GM12878 (cell line): ENCODE results near the gene SLC25A11. TPM values are rescaled to one million over a fixed set of nuclear protein-coding genes. Genes with fewer than 3 reads are reported as not detected.

Experiments
- CREM ChIP-seq: IDR thresholded peaks from 2 replicates; pipeline ENCODE4 v1.6.1; 2014; ENCODE audit warnings: antibody characterized with exemption, low read depth
- FOXK2 ChIP-seq: fragments of 450-650 bp; IDR thresholded peaks from 2 replicates; pipeline ENCODE4 v1.6.1; 2017; ENCODE audit warnings: mild to moderate bottlenecking, moderate library complexity
- HDAC6 ChIP-seq: fragments of 200-600 bp; sonication (generic); IDR thresholded peaks from one replicate; pipeline ENCODE4 v1.8.0; 2017; ENCODE audit warnings: antibody characterized with exemption; ENCODE audit not compliant: unreplicated experiment
- MYC ChIP-seq: IDR thresholded peaks from 2 replicates; pipeline ENCODE4 v1.6.1; 2011; ENCODE audit warnings: mild to moderate bottlenecking, low read length, moderate library complexity, inconsistent platforms; ENCODE audit not compliant: insufficient read depth, insufficient replicate concordance, insufficient read length, severe bottlenecking
- NFYA ChIP-seq: IDR thresholded peaks from 2 replicates; pipeline ENCODE4 v1.6.1; 2011; ENCODE audit warnings: low read depth, mild to moderate bottlenecking, low read length, improper control_type of control experiment, borderline replicate concordance
- TCF12 ChIP-seq: IDR thresholded peaks from 2 replicates; pipeline ENCODE4 v1.6.1; 2011; ENCODE audit warnings: low read depth, mild to moderate bottlenecking, low read length
- WRNIP1 ChIP-seq: IDR thresholded peaks from 2 replicates; pipeline ENCODE4 v1.6.1; 2011; ENCODE audit warnings: low read depth, low read length, improper control_type of control experiment, borderline replicate concordance
- ZNF217 ChIP-seq: fragments of 450-650 bp; IDR thresholded peaks from 2 replicates; pipeline ENCODE4 v1.6.1; 2017; ENCODE audit warnings: antibody characterized with exemption, mild to moderate bottlenecking
- ZNF384 ChIP-seq: IDR thresholded peaks from 2 replicates; pipeline ENCODE4 v1.6.1; 2012; ENCODE audit warnings: low read depth, mild to moderate bottlenecking, low read length, improper control_type of control experiment, borderline replicate concordance
- polyA plus RNA-seq, 11 experiments: library from polyadenylated mRNA; depleted of rRNA in 4 of 11; unstranded in 6 of 11; stranded (reverse) in 5 of 11; fragments of >200 nt; fragmentation: Nextera tagmentation in 4 of 11; fragmentation: Illumina TruSeq in 1 of 11; extraction: Ambion mirVana in 4 of 11; extraction: Trizol in 1 of 11; gene quantifications; 1 replicate in 1 of 11; 2 replicates in 10 of 11; pipeline versions ENCODE4 v1.2.1 to v1.2.3, GENCODE V29; 2011 to 2016; ENCODE audit warnings: inconsistent platforms in 2 of 11, missing spikeins in 2 of 11, low read depth in 1 of 11
- total RNA-seq, 4 experiments: library from RNA; depleted of rRNA in 3 of 4; stranded (reverse); fragments of >200 nt in 3 of 4; fragmentation: Illumina TruSeq in 1 of 4; extraction: Trizol in 1 of 4; gene quantifications; 2 replicates each; pipeline versions ENCODE4 v1.2.1 to v1.2.3, GENCODE V29; 2013 to 2021
- TF ChIP-seq, protein P1 (sequence below): fragments of 450-650 bp; IDR thresholded peaks from 2 replicates; pipeline ENCODE4 v1.6.1; 2017; ENCODE audit warnings: mild to moderate bottlenecking, moderate library complexity
- TF ChIP-seq, protein P2 (sequence below): fragments of 150-350 bp; IDR thresholded peaks from 2 replicates; pipeline ENCODE4 v1.6.1; 2014; ENCODE audit warnings: mild to moderate bottlenecking, low read depth, low read length
- TF ChIP-seq, protein P3 (sequence below): IDR thresholded peaks from 2 replicates; pipeline ENCODE4 v1.6.1; 2012; ENCODE audit warnings: low read length, inconsistent platforms
- TF ChIP-seq, protein P4 (sequence below): fragments of 450-650 bp; formaldehyde crosslinking; IDR thresholded peaks from 2 replicates; pipeline ENCODE4 v1.4.0; 2020; ENCODE audit warnings: mild to moderate bottlenecking, moderate library complexity
- TF ChIP-seq, protein P5 (sequence below): IDR thresholded peaks from 2 replicates; pipeline ENCODE4 v1.6.1; 2012; ENCODE audit warnings: mild to moderate bottlenecking, low read depth, low read length

The SLC25A11 gene
- total and polyA plus RNA-seq, 10 of the 15 experiments (the other 5 are each of a cell fraction or from before 2014, with no cell fraction given): 5.8 to 142 (median 65.0) TPM

DNA sequence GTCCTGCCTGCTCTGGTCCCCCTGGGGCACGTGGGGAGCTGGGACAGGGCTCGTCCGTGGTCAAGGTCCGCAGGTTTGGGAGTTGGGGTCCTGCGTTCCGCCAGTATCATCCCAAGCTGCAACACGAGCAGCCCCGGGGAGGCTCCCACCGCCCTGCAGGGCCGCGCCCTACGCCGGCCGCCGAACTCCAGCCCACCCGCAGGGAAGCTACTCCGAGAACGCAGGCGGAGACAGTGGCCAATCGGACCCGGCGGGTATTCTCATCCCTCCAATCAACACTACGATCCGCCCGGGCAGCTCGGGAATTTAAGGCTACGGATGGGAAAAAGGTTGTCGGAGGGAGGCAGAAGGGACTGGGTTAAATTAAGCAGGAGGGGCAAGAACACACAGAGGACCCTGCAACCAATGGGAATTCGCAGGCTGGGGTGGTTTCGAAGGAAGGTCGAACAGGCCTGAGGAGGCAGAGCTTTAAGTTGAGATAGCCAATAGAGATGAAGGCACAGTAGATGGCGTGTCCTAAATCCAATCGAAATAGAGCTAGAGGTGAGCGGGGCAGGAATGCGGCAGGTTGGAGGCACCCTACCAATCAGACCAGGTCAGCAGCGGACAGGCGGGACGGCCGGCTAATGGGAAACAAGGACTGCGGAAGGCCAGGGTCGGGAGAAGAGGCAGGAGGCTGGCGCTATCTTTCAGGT is 27.1 kb upstream of the SLC25A11 start (continued):
- TF ChIP-seq, protein P1, sequence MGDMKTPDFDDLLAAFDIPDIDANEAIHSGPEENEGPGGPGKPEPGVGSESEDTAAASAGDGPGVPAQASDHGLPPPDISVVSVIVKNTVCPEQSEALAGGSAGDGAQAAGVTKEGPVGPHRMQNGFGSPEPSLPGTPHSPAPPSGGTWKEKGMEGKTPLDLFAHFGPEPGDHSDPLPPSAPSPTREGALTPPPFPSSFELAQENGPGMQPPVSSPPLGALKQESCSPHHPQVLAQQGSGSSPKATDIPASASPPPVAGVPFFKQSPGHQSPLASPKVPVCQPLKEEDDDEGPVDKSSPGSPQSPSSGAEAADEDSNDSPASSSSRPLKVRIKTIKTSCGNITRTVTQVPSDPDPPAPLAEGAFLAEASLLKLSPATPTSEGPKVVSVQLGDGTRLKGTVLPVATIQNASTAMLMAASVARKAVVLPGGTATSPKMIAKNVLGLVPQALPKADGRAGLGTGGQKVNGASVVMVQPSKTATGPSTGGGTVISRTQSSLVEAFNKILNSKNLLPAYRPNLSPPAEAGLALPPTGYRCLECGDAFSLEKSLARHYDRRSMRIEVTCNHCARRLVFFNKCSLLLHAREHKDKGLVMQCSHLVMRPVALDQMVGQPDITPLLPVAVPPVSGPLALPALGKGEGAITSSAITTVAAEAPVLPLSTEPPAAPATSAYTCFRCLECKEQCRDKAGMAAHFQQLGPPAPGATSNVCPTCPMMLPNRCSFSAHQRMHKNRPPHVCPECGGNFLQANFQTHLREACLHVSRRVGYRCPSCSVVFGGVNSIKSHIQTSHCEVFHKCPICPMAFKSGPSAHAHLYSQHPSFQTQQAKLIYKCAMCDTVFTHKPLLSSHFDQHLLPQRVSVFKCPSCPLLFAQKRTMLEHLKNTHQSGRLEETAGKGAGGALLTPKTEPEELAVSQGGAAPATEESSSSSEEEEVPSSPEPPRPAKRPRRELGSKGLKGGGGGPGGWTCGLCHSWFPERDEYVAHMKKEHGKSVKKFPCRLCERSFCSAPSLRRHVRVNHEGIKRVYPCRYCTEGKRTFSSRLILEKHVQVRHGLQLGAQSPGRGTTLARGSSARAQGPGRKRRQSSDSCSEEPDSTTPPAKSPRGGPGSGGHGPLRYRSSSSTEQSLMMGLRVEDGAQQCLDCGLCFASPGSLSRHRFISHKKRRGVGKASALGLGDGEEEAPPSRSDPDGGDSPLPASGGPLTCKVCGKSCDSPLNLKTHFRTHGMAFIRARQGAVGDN: peak; percentile 20
- TF ChIP-seq ZNF384 (no peak), FOXK2 (0 out of 2 replicates have a peak, but pooled peaks have one; percentile 46), NFYA (peak; percentile 97), TCF12 (no peak), CREM (0 out of 2 replicates have a peak, but pooled peaks have one; percentile 29), MYC (no peak), HDAC6 (no peak), WRNIP1 (no peak), ZNF217 (no peak)
- TF ChIP-seq, protein P2, sequence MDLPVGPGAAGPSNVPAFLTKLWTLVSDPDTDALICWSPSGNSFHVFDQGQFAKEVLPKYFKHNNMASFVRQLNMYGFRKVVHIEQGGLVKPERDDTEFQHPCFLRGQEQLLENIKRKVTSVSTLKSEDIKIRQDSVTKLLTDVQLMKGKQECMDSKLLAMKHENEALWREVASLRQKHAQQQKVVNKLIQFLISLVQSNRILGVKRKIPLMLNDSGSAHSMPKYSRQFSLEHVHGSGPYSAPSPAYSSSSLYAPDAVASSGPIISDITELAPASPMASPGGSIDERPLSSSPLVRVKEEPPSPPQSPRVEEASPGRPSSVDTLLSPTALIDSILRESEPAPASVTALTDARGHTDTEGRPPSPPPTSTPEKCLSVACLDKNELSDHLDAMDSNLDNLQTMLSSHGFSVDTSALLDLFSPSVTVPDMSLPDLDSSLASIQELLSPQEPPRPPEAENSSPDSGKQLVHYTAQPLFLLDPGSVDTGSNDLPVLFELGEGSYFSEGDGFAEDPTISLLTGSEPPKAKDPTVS: 0 out of 2 replicates have a peak, but pooled peaks have one; percentile 10
- TF ChIP-seq, protein P3, sequence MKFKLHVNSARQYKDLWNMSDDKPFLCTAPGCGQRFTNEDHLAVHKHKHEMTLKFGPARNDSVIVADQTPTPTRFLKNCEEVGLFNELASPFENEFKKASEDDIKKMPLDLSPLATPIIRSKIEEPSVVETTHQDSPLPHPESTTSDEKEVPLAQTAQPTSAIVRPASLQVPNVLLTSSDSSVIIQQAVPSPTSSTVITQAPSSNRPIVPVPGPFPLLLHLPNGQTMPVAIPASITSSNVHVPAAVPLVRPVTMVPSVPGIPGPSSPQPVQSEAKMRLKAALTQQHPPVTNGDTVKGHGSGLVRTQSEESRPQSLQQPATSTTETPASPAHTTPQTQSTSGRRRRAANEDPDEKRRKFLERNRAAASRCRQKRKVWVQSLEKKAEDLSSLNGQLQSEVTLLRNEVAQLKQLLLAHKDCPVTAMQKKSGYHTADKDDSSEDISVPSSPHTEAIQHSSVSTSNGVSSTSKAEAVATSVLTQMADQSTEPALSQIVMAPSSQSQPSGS: no peak
- TF ChIP-seq, protein P4, sequence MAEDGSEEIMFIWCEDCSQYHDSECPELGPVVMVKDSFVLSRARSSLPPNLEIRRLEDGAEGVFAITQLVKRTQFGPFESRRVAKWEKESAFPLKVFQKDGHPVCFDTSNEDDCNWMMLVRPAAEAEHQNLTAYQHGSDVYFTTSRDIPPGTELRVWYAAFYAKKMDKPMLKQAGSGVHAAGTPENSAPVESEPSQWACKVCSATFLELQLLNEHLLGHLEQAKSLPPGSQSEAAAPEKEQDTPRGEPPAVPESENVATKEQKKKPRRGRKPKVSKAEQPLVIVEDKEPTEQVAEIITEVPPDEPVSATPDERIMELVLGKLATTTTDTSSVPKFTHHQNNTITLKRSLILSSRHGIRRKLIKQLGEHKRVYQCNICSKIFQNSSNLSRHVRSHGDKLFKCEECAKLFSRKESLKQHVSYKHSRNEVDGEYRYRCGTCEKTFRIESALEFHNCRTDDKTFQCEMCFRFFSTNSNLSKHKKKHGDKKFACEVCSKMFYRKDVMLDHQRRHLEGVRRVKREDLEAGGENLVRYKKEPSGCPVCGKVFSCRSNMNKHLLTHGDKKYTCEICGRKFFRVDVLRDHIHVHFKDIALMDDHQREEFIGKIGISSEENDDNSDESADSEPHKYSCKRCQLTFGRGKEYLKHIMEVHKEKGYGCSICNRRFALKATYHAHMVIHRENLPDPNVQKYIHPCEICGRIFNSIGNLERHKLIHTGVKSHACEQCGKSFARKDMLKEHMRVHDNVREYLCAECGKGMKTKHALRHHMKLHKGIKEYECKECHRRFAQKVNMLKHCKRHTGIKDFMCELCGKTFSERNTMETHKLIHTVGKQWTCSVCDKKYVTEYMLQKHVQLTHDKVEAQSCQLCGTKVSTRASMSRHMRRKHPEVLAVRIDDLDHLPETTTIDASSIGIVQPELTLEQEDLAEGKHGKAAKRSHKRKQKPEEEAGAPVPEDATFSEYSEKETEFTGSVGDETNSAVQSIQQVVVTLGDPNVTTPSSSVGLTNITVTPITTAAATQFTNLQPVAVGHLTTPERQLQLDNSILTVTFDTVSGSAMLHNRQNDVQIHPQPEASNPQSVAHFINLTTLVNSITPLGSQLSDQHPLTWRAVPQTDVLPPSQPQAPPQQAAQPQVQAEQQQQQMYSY (CRISPR knock-in tag): no peak
- TF ChIP-seq, protein P5, sequence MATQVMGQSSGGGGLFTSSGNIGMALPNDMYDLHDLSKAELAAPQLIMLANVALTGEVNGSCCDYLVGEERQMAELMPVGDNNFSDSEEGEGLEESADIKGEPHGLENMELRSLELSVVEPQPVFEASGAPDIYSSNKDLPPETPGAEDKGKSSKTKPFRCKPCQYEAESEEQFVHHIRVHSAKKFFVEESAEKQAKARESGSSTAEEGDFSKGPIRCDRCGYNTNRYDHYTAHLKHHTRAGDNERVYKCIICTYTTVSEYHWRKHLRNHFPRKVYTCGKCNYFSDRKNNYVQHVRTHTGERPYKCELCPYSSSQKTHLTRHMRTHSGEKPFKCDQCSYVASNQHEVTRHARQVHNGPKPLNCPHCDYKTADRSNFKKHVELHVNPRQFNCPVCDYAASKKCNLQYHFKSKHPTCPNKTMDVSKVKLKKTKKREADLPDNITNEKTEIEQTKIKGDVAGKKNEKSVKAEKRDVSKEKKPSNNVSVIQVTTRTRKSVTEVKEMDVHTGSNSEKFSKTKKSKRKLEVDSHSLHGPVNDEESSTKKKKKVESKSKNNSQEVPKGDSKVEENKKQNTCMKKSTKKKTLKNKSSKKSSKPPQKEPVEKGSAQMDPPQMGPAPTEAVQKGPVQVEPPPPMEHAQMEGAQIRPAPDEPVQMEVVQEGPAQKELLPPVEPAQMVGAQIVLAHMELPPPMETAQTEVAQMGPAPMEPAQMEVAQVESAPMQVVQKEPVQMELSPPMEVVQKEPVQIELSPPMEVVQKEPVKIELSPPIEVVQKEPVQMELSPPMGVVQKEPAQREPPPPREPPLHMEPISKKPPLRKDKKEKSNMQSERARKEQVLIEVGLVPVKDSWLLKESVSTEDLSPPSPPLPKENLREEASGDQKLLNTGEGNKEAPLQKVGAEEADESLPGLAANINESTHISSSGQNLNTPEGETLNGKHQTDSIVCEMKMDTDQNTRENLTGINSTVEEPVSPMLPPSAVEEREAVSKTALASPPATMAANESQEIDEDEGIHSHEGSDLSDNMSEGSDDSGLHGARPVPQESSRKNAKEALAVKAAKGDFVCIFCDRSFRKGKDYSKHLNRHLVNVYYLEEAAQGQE: no peak
